Measurements from ENCODE around the gene LRRC71. TPM values are rescaled to one million over a fixed set of nuclear protein-coding genes. Genes with fewer than 3 reads are reported as not detected.

Gene LRRC71
- total and polyA plus RNA-seq, 2 of the 8 experiments (the other 6 are each of a cell fraction or from before 2014, with no cell fraction given): 0.05 TPM; not detected in 1

DNA sequence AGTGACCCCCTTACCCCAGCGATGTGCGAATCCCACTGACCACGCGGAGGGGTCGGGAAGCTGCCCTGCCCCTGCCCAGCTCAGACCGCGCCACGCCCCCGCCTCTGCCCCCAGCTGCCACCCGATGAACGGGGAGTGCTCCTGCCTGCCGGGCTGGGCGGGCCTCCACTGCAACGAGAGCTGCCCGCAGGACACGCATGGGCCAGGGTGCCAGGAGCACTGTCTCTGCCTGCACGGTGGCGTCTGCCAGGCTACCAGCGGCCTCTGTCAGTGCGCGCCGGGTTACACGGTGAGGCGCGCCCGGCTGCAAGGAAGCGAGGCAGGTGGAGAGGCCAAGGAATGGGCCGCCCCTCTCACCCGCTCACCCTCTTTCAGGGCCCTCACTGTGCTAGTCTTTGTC lies 11.9 kb upstream of the LRRC71 start:
- WGBS, 2 experiments (ENCODE audit: extremely low coverage in 1 of 2, insufficient coverage in 1 of 2, insufficient read length in 1 of 2, insufficient replicate concordance in 2 of 2, low coverage in 1 of 2, low lambda C conversion rate in 2 of 2, missing lambda C conversion rate in 1 of 2): 84% methylated on average over 17 of the region's 29 CpGs; no CpG with 5 or more reads in 1 of the 2 experiments
- no peak overlapping the region for H3K4me2 ChIP-seq (ENCODE audit: insufficient read depth in 1 of 2, low read depth in 2 of 2, low read length in 2 of 2)
- peaks cover 0 to 15% (median 10%) of the 10 kb centered on the region in 4 experiments; a peak in 6 of 7 replicates for H3K27me3 ChIP-seq (replicated peaks in 1 of 4; ENCODE audit: control insufficient read depth in 3 of 4, extremely low read depth in 1 of 4, insufficient read depth in 3 of 4, low read length in 3 of 4)

More for the DNA sequence above, 11.9 kb upstream of the LRRC71 start:
- Histone ChIP-seq H3K9ac (replicated peaks in 1 of 4; ENCODE audit: extremely low read depth in 1 of 4, low read depth in 3 of 4, low read length in 3 of 4) (no peak overlapping the region), H3K4ac (replicated peaks; ENCODE audit: insufficient read length, low read depth, low read length) (no peak overlapping the region), H3K4me1 (replicated peaks in 1 of 4; ENCODE audit: control insufficient read depth in 3 of 4, insufficient read depth in 4 of 4, low read length in 3 of 4) (peaks cover 2 to 9% (median 7%) of the 10 kb centered on the region in 4 experiments), H3K56ac (replicated peaks; ENCODE audit: insufficient read length, low read depth, low read length) (no peak overlapping the region), H3K79me2 (ENCODE audit: control insufficient read depth in 1 of 2, insufficient read depth in 2 of 2, low read length in 2 of 2) (no peaks in the 10 kb centered on the region), H3K4me3 (ENCODE audit: extremely low read depth in 1 of 4, insufficient read depth in 2 of 4, low read depth in 3 of 4, low read length in 4 of 4) (no peak overlapping the region), H2BK12ac (ENCODE audit: low read depth, low read length) (no peak overlapping the region), H4K91ac (replicated peaks; ENCODE audit: insufficient read length, low read length) (no peak overlapping the region), H3K27ac (ENCODE audit: low read depth, low read length) (no peak overlapping the region), H3K23me2 (ENCODE audit: low read depth, low read length) (peaks cover 3% of the 10 kb centered on the region; the same call in 1 of the 2 replicates), H3K79me1 (ENCODE audit: low read depth, low read length) (no peaks in the 10 kb centered on the region), H2BK20ac (ENCODE audit: low read length) (no peak overlapping the region), H2BK120ac (replicated peaks; ENCODE audit: low read depth, low read length) (no peak overlapping the region), H2BK5ac (ENCODE audit: low read depth, low read length) (no peak overlapping the region), H4K5ac (ENCODE audit: insufficient read length, low read depth, low read length) (no peak overlapping the region), H2AFZ (ENCODE audit: low read length) (no peak overlapping the region), H3K23ac (ENCODE audit: insufficient read length) (no peak overlapping the region), H3K36me3 (ENCODE audit: control insufficient read depth in 2 of 4, insufficient read depth in 4 of 4, low read length in 3 of 4) (no peaks in the 10 kb centered on the region), H2AK5ac (ENCODE audit: low read depth, low read length) (no peak overlapping the region), H4K8ac (ENCODE audit: extremely low read depth, insufficient read depth, low read length) (no peak overlapping the region), H3K9me3 (ENCODE audit: insufficient read depth in 2 of 2, low read depth in 1 of 2, low read length in 1 of 2) (peaks cover 0 to 4% of the 10 kb centered on the region in 2 experiments; a peak in 1 of 4 replicates), H4K20me1 (replicated peaks in 1 of 2; ENCODE audit: control insufficient read depth in 1 of 2, insufficient read depth in 2 of 2, low read length in 2 of 2) (peaks cover 0 to 6% of the 10 kb centered on the region in 2 experiments), H3K18ac (ENCODE audit: extremely low read depth, low read length) (no peak overlapping the region), H3K14ac (ENCODE audit: insufficient read length) (no peak overlapping the region), H2BK15ac (ENCODE audit: low read length) (no peak overlapping the region)
- POLR2A ChIA-PET (ENCODE audit: partially characterized antibody): no interaction called here
- no peak for FAIRE-seq
- no peak for TF ChIP-seq SIX5 (IDR thresholded peaks at IDR 0.05; ENCODE audit: low read depth, low read length)
- TF ChIP-seq CHD2 (IDR thresholded peaks at IDR 0.05; ENCODE audit: low read length): no peak
- TF ChIP-seq KDM1A (IDR thresholded peaks at IDR 0.05; ENCODE audit: borderline replicate concordance, low read length): no peak
- TF ChIP-seq, protein P1, sequence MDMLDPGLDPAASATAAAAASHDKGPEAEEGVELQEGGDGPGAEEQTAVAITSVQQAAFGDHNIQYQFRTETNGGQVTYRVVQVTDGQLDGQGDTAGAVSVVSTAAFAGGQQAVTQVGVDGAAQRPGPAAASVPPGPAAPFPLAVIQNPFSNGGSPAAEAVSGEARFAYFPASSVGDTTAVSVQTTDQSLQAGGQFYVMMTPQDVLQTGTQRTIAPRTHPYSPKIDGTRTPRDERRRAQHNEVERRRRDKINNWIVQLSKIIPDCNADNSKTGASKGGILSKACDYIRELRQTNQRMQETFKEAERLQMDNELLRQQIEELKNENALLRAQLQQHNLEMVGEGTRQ (IDR thresholded peaks at IDR 0.05; ENCODE audit: low read length): no peak
- TF ChIP-seq BCL11A (IDR thresholded peaks at IDR 0.05; ENCODE audit: low read depth in 2 of 2, low read length in 2 of 2): no peak
- TF ChIP-seq EGR1 (IDR thresholded peaks at IDR 0.05; ENCODE audit: borderline replicate concordance, low read depth, low read length): no peak
- DNase-seq (ENCODE audit: low read depth in 1 of 2, low spot score in 2 of 2): no peak
- CTCF ChIA-PET (ENCODE audit: partially characterized antibody): interaction anchor here (0.7 to 4.2 kb wide), 9 partner anchors 9 to 220 kb away, joined by 3 to 73 read pairs (median 4); partner anchors contain the start of gene NTRK1
